NCI-H2081 treated with DMSO at 0.1 percent for 48 hours (cell line): ENCODE measurements around the gene RBFOX2.

Source experiments
- DNase-seq: peaks from one replicate; lab custom pipeline; 2025; lab: John Stamatoyannopoulos, UW

RBFOX2 gene

DNA sequence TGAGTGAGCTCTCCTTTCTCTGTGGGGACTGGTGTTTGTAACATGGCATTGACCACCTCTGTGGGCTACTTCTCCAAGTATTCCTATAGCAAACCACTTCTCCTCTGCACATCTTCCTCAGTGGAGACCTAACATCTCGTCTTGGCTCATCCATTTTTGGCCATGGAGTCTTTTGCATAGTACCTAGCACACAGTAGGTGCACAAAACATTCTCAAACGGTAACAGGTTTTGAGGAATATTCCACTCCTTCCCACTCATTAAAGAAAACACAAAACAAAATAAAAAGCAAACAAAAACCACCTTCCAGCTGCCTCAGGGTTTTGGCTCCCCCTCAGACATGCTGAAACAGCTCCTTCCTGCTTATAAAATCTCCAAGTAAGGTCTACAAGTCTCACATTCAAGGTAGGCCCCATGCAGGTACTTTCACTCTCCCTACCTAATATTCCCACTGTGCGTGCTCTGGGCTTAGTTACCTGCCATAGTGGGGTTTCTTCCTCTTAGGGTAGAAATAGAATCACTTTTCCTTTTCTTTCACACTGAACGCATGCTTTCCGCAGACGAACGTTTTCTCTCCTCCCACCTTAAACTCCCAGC is 132.4 kb downstream of the RBFOX2 start:
- DNase-seq = no peak

DNA sequence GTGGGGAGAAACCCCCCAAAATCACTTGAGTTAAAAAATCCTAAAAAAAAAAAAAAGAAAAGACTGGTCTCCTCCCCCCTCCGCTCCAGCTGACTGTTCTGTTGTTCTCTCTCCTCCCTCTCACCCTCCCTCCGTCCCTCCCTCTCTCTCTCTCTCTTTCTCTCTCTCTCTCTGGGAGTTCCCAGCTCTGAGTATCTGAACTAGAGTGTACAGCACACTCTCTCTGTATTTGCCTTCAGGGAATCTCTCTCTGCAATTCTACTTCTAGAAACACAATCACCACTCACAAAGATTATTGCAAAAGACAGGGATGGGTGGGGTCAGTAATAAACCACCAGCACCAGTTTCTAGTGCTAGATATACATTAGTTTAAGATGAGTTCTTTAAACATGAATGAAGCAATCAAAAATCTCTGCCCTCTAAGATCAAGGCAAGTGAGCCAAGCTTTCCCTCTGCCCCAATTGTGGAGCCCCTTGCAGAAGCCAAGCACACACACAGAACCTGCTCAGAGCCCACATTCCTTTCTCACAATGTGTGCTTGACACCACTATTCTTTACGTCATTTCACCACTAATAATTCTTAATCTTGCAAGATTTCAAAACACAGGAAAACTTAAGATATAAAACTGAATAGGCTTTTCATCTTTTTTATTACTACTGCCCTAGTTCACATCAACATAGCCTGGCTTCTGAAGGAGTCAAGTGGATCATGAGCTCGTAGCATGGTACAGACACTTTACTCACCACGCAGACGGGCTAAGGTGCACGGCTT is 133.5 kb downstream of the RBFOX2 start:
- DNase-seq = no peak

DNA sequence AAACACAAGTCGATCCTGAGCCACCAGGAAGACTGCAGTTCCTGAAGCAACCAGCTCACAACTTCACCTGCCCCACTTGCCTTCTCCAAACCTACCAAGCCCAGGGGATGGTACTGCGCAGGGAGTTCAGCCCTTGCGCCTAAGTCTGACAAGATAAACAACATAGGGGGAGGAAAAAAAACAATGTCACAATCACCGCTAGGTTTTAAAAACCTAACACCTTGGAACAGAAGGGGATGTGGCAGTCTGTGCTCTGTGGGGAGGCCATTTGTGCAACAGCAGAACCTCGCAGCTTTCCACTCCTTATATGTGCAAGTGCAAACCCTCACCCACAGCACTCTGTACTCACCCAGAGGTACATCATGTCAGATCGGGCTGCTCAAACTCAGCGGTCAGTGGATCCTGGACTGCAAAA is 134.2 kb downstream of the RBFOX2 start:
- no peak for DNase-seq

DNA sequence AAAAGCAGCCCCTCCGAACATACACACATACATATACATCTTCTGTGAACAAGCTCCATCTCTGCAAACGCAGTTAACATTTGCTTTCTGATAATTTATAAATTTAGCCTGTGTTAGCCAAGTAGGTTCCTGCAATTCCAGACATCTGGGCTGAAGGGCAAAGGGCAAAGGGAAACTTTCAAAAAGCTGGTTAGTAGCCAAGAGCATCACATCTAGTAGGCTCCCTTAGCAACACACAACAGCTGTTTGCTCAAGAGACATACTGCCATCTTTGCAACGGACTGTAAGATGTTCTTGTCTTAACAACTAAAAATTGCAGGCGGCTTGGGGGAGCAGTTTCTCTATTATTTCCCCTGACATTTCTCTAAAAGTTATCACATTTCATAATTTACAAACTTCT is 134.9 kb downstream of the RBFOX2 start:
- no peak for DNase-seq

DNA sequence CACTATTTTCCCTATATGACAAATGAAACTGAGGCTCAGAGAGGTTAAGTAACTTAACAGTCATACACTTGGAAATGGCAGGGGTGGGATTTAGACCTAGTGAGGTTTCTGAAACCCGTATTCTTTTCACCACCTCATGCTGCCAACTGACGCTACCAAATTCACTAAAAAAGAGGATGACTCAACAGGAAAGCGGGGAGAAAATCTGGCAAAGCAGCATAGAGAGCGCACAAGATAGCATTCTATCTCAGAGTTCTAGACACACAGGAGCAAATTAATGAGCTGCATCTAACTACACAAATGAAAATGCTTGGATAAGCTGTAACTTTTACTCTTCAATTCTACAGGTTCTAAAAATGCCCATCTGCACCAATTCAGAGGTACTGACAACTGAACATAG is 136.4 kb downstream of the RBFOX2 start:
- no peak for DNase-seq

DNA sequence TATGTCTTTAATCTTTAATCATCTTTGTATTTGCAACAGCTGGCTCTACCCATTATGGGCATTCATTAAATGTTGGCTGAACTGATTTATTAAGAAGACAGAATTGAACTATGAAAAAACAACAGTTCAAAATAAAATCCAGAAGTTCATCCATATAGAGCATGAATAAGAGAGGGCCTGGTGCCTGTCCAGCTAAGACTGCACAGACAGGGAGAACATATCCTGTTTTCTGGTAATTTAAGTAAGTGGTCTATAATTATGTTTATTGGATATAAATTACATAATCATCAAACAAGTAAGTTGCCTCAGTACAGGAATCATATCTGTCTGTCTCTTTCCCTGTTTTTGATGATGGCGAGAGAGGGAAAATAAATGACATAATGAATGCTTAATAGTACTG is 137.2 kb downstream of the RBFOX2 start:
- DNase-seq = no peak

DNA sequence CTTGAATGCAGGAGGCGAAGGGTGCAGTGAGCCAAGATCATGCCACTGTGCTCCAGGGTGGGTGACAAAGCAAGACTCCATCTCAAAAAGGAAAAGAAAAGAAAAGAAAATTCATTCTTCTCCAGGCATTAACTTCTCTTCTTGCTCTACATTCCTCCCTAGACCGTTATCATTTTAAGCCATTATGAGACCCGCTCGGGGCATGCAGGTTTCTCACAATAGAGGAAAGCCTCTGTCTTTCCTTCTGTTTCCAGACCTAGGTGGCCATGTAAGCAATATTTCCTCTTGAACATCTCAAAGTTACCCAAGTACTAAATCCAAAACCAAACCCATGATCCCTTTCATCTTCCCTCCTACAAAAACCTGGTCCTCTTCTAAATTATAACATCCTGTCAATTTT is 139.6 kb downstream of the RBFOX2 start:
- DNase-seq = no peak

DNA sequence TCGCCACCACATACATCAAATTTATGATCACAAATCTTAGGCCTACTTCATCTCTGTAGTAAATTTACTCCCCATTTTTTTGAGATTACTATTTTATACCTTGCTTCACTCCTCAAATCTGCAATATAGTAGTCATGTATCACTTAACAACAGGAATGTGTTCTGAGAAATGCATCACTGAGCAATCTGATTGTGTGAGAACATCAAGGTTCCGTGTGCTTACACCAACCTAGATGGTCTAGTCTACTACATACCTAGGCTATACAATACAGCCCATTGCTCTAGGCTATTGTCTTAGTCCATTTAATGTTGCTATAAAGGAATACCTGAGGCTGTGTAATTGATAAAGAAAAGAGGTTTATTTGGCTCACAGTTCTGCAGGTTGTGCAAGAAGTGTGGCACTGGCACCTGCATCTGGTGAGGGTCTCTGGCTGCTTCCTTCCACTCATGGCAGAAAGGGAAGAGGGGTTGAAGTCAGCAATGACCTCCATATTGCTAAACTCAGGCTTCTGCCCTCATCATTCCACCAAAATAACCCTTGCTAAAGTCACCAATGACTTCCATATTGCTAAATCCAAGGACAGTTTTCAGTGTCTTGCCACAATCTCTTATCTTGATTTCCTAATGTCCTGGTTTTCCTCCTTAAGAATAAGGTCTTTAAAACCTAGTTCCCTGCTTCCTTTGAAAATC is 140.3 kb downstream of the RBFOX2 start:
- no peak for DNase-seq

DNA sequence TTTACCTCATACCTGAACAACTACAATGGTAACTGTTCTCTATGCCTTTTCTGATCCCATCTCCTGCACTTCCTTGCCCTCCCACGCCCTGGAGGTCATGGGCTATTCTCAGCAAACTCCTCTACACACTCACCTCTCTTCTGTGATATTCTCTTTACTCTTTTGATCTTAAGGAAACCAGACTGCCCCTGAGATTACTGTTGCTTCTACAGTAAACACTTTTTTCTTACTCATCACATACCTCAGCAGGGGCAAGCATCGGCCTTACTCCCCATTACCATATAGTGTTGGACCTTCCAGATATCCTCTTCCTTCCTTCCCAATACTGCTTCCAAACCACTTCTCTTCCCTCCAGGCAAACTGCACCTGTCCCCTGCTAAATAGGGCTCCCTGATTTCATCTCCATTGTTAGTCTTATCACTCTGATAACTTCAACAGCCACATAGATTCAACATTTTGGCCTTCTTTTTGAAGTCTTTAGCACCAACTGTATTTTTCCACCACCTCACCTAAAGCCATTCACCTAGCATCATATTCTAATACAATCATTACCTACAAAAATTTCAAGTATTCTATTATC is 141.2 kb downstream of the RBFOX2 start:
- no peak for DNase-seq

DNA sequence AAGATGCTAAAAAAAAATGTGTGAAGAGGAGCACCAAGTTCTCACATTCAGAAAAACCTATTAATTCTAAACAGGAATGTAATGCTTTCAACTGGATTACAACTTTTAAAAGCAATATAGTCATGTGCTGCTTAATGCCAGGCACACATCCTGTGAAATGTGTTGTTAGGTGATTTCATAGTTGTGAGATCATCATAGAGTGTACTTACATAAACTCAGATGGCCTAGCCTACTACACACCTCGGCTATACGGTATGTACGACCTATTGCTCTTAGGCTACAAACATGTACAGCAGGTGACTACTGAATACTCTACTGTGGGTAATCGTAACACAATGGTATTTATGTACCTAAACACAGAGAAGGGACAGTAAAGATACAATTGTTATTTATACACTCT is 142.3 kb downstream of the RBFOX2 start:
- no peak for DNase-seq

DNA sequence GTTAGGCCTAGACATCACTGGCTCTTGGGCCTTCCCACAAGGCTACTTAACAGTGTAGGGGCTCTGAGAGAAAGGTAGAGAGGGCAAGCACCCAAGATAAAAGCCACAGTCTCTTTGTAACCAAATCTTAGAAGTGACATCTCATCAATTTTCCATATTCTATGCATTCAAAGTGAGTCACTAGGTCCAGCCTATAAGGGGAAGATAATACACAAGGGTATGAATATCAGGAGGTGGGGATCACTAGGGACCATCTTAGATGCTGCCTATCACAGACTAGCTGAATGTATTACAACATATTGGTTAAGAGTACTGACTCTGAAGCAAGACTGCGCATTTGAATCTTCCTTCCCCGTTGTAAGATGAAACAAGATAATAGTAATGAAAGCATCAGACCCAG is 144.1 kb downstream of the RBFOX2 start:
- no peak for DNase-seq

DNA sequence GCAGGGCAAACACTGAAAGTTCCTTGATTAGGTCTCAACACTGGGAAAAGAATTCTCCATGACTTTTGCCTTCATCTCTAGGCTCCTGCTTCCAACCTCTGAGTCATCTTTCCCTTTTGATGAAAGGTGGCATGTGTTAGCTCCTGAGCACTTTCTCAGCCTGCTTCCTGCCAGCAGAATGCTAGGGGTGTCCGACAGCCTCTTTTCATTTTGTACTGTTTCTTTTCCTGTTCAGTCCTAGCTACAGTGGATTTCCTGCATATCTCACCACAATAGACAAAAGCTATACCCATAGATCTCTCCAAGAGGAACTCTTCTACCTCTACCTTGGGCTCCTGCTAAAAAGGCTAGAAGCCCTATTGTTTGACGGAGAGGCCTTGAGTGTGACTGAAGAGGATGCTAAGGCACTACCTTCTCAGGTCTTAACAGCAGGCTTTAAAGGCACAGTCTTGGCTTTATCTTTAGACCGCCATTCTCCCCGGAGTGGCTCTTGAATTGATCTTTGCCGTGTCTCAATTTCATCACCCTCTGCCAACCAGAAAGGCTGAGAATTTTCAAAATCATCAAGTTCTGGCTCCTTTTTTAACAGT is 145.5 kb downstream of the RBFOX2 start:
- DNase-seq = no peak

DNA sequence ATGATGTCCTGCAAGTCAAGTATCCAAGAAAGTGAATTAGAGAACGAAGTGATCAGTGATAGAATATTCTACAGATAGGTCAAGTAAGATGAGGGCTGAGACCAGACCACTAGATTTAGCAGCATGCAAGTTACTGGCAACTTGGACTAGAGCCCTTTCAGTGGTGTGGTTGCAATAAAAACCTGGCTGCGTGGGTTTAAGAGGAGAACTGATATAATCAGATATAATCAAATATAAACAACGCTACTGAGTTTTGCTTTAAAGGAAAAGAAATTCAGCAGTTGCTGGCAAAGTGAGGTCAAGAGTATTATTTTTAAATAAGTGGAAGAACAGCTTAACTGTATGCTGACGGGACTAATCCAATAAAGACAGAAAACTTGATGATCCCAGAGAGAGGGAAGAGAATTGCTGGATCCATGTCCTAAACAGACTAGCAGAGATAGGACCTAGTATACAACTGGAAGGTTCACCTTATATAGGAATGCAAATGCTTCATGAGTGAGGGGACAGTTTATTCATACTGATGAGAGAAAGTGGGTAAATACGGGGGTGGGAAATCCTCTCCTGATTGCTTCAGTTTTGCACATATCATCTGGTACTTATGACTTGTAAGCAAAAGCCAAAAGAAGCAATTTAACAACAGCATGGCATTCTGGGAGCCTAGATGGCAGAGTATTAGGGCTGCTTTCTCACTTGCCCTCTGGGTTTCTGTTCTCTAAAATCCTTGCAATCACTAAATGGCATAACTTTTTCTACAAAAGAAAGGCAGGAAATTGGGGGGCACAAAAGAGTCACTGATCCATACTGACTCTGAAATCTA is 146.2 kb downstream of the RBFOX2 start:
- DNase-seq = no peak

DNA sequence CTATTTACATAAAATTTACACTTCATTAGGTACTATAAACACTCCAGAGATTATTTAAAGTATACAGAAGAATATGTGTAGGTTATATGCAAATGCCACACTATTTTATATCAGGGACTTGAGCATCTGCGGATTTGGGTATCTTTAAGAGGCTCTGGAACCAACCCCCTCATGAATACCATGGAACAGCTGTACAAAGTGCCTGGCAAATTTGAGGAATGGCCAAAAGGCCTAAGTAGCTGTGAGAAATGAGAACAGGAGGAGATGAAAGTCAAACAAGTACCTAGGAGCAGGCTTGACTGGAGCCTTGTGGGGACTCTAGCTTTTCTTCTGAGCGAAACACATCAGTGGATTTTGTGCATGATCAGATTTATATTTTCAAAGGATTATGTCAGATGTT is 149.3 kb downstream of the RBFOX2 start:
- DNase-seq = no peak

DNA sequence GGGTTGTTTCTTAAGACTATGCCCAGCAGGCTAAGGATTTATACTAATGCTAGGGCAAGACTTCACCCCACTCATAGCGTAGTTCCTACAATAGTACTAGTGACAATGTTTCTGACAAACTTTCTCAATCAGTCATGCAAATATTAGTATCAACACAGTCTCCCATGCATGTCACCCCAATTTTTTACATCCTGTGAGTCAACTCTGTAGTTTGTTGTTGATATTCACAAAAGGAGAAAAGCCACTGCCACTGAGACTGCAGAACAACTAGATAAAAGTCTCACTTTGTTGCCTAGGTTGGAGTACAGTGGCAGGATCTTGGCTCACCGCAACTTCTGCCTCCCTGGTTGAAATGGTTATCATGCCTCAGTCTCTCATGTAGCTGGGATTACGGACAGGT is 155.2 kb downstream of the RBFOX2 start:
- no peak for DNase-seq

DNA sequence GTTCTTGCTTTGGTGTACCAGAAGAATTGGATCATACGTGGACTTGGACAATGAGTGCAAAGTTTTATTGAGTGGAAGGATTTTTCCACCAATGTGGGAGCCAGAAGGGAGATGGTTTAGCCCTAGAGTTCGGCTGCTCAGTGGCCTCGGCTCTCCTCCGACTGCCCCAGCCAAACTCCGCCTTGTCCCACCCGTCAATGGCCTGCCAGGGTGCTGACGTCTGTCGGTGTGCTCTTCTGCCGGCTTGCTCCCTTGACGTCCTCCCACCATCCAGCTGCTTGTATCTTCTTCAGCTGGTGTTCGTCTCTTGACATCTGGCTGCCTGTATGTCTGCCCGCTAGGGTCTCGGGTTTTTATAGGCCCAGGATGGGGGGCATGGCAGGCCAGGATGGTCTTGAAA is 156.2 kb downstream of the RBFOX2 start:
- no peak for DNase-seq

DNA sequence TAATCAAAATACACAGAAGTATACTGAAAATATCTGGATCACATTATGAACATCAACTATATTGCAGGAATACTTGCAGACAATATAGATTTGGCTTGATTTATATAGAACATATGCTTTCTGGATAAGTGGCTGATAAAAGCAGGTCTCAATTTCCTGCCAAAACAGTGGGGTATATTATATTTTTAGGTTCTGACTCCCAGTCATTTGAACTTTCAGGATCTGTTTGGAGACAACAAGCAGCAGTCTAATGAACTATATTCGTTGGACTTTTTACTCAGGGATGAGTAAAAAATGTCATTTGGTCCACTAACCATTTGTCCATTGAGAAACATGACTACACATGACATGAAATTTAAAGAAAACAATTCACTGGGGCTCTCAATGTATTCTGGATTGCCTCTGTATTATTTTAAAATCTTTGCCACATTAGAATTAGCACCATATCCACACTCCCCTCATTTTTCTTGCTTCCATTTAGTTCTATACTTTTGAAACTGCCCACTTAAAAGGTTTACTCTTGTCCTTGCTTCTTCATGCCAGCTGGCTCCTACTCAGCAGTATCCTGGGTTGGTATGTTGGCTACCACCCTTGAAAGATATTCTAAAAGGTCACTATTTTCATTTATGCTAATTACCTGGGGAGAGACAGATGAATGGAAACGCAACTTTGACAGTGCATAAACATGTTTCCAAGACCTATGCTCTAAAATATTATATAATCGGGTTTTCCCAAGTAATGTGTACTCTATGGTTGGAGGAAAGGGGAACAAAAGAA is 157.9 kb downstream of the RBFOX2 start:
- DNase-seq = no peak

DNA sequence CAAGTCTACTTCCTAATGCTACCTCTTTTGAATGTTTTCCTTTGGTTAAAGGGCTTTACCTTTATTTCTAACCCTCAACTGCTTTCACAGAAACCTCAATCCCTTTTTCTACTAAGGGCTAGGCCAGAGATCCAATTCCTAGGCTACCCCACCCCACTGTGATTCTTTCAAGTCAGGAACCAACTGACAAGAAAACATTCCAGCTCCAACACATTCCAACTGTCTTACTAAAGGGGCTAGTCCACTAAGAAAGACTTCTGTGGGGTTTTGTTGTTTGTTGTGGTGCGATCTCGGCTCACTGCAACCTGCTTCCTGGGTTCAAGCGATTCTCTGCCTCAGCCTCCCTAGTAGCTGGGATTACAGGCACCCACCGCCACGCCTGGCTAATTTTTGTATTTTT is 159.7 kb downstream of the RBFOX2 start:
- DNase-seq = no peak

DNA sequence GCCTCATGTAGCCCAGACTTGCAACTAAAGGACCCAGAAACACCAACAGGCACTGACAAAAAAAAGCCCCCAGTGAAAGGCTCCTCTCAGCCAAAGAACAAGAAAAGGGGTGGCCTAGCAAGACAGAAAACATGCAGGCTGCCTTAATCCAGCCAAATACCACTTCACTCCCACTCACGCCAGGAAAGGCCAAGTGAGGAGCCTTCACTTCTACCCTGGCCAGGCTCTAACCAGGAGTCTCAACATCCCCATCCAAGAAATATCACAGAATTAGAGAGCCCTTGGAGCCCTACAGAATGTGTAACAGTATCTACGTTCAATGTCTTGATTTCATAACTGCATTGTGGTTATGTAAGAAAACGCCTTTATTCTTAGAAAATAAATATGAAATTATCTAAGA is 162.0 kb downstream of the RBFOX2 start:
- DNase-seq = no peak

DNA sequence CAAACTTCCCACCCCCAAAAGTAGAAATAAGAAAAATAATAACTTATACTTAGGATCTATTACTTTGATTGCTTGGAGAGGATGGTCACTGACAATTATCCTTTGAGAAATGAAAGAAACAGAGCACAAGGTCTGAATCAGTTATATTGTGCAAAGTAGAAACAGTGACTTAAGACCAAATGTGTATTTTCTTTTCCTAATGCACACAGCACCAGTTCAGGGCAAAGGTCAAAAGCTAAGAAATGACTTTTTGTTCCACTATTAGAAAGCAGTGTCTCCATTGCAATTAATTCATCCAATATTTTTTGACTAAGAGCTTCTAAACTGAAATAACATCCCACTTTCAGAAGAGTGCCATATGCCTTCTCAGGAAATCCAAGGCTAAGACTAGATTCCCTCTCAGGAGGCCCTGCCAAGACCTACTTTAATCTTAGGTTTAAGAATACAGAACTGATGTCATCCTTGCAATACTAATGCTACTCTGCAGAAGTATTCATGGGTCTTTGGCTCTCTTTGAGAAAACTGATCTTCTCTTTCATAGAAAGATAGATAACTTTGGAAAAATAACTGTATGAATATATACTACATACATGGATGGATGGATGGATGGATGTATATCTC is 164.0 kb downstream of the RBFOX2 start:
- DNase-seq = no peak

DNA sequence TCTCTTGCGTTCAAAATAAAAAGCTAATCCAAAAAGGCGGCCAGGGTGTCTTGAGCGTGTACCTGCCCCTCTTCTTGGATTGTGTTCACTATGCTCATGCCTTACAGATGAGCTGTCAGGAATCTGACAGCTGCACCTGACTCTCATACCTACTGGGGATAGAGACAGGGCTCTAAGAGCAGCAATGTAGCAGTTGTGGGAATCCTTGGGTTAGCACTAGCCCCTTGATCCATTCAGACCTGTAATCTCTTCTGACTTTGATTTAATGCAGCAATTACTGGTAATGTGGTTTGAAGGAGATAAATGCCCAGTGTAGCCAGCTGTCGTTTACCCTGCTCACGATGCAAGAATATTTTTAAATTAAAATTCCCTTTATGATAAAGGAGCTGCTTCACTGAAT is 165.2 kb downstream of the RBFOX2 start:
- DNase-seq = no peak
